Left colon (tissue), 2 donors: Measurements from ENCODE around the gene ZNF77. TPM values are rescaled to one million over a fixed set of nuclear protein-coding genes. Genes with fewer than 3 reads are reported as not detected.
"Not testable (repeated sequence)": the region's sequence is repeated elsewhere in the genome, so short reads cannot be mapped to it uniquely, and the experiment has no call there.

Source experiments
- ATAC-seq: fragments of 200-7000 bp; cut with Tn5 transposase; one replicate; pipeline ENCODE4 v1.9.1; 2020; ENCODE audit warnings: mild to moderate bottlenecking, moderate library complexity
- DNase-seq, 2 donors: peaks; one replicate each; pipeline ENCODE4 v3.0.0-alpha.2; 2020
- intact Hi-C, 2 donors: fragments of 100-400 bp; cut with DNase I in 1 of 2; cut with micrococcal nuclease in 1 of 2; formaldehyde crosslinking; loops; one replicate each; pipeline versions ENCODE4 v1.11.2 to v1.14.0; 2022; cut with DNase I, micrococcal nuclease
- total RNA-seq, 2 donors: library from RNA; stranded (reverse); fragmentation: NEBNext Ultra II Directional; extraction: Animal tissue kit (Norgen Biotek cat#: 25700); gene quantifications; one replicate each; pipeline ENCODE4 v1.2.1, GENCODE V29; 2021
- donor health status: DM: no; HTN: no; CAD: no.
- donor health status: DM: yes; HTN: yes; CAD: no.

The ZNF77 gene
- total RNA-seq, 2 donors from 2014 or later: 4.5 to 4.6 TPM

- intact Hi-C loops: no loop called here
- ATAC-seq (no peak), DNase-seq (no peak)
These were observed 29.7 kb upstream of the ZNF77 start for GRCh38 chr19:2974342-2975041.

GRCh38 chr19:2973229-2973628, 28.5 kb upstream of the ZNF77 start:
- intact Hi-C loops: no loop called here
- ATAC-seq (no peak), DNase-seq (no peak)

GRCh38 chr19:2970201-2970835, 25.5 kb upstream of the ZNF77 start:
- no peak for DNase-seq
- ATAC-seq: no peak
- intact Hi-C loops: no loop called here

- DNase-seq (no peak), ATAC-seq (peak; percentile 40)
- intact Hi-C loops: loop anchor here in 1 of 2 donors (10.0 kb wide), 1 partner anchor 136 kb away; no protein-coding TSS in a partner anchor
These were observed 24.3 kb upstream of the ZNF77 start for GRCh38 chr19:2969104-2969504.

- no peak for DNase-seq
- ATAC-seq: no peak
- intact Hi-C loops: loop anchor here in 1 of 2 donors (10.0 kb wide), 1 partner anchor 137 kb away; no protein-coding TSS in a partner anchor
These were observed 23.2 kb upstream of the ZNF77 start for GRCh38 chr19:2967972-2968371.

- DNase-seq (no peak), ATAC-seq (no peak)
- intact Hi-C loops: loop anchor here in 1 of 2 donors (10.0 kb wide), 1 partner anchor 140 kb away; no protein-coding TSS in a partner anchor
These were observed 20.1 kb upstream of the ZNF77 start for GRCh38 chr19:2964874-2965273.

- intact Hi-C loops: loop anchor here in 1 of 2 donors (10.0 kb wide), 1 partner anchor 141 kb away; no protein-coding TSS in a partner anchor
- not testable (repeated sequence) for DNase-seq, ATAC-seq
These were observed 18.9 kb upstream of the ZNF77 start for GRCh38 chr19:2963631-2964030.

- no peak for ATAC-seq
- DNase-seq: no peak
- intact Hi-C loops: loop anchor here in 1 of 2 donors (10.0 kb wide), 1 partner anchor 142 kb away; no protein-coding TSS in a partner anchor
These were observed 18.4 kb upstream of the ZNF77 start for GRCh38 chr19:2963122-2963521.

GRCh38 chr19:2962018-2962670, 17.4 kb upstream of the ZNF77 start:
- ATAC-seq (peak; percentile 92), DNase-seq (no peak)
- intact Hi-C loops: loop anchor here in 1 of 2 donors (10.0 kb wide), 1 partner anchor 143 kb away; no protein-coding TSS in a partner anchor

- intact Hi-C loops: loop anchor here in 1 of 2 donors (10.0 kb wide), 1 partner anchor 145 kb away; no protein-coding TSS in a partner anchor
- ATAC-seq (no peak), DNase-seq (no peak)
These were observed 15.3 kb upstream of the ZNF77 start for GRCh38 chr19:2960120-2960519.

GRCh38 chr19:2957160-2957559, 12.4 kb upstream of the ZNF77 start:
- DNase-seq (no peak), ATAC-seq (no peak)
- intact Hi-C loops: loop anchor here in 1 of 2 donors (10.0 kb wide), 1 partner anchor 208 kb away; no protein-coding TSS in a partner anchor

- intact Hi-C loops: loop anchor here in 1 of 2 donors (10.0 kb wide), 1 partner anchor 212 kb away; no protein-coding TSS in a partner anchor
- peak; percentile 68 to 74 for DNase-seq
- peak; percentile 54 for ATAC-seq
These were observed 8.2 kb upstream of the ZNF77 start for GRCh38 chr19:2952953-2953481.

GRCh38 chr19:2950286-2951124, 5.7 kb upstream of the ZNF77 start:
- peak; percentile 86 for ATAC-seq
- intact Hi-C loops: loop anchor here in 1 of 2 donors (10.0 kb wide), 1 partner anchor 214 kb away; no protein-coding TSS in a partner anchor
- DNase-seq: peak; percentile 100

- DNase-seq (peak in 1 of 2 donors; percentile 36), ATAC-seq (peak; percentile 9)
- intact Hi-C loops: loop anchor here in 1 of 2 donors (10.0 kb wide), 1 partner anchor 215 kb away; no protein-coding TSS in a partner anchor
These were observed 5.1 kb upstream of the ZNF77 start for GRCh38 chr19:2949939-2950285.

GRCh38 chr19:2945575-2946184, 909 bp upstream of the ZNF77 start:
- no peak for DNase-seq
- intact Hi-C loops: no loop called here
- no peak for ATAC-seq

- ATAC-seq (no peak), DNase-seq (no peak)
- intact Hi-C loops: no loop called here
These were observed 382 bp downstream of the ZNF77 start for GRCh38 chr19:2944403-2944774.

GRCh38 chr19:2942928-2943640, 1.7 kb downstream of the ZNF77 start:
- intact Hi-C loops: no loop called here
- ATAC-seq: no peak

More at GRCh38 chr19:2942928-2943640, 1.7 kb downstream of the ZNF77 start:
- DNase-seq: no peak
